A673 (cell line): ENCODE data around the gene OR2T4.

Experiments
- CTCF ChIP-seq: fragments of 300-800, 200-600 bp; sonication (generic); conservative IDR thresholded peaks from 2 replicates; pipeline ENCODE4 v1.5.1; 2017; ENCODE audit warnings: low read depth, mild to moderate bottlenecking, antibody characterized with exemption, low read length, moderate library complexity, mixed read lengths
- EZH2 ChIP-seq: fragments of 200-600 bp; sonication (generic); IDR thresholded peaks from 2 replicates; pipeline ENCODE4 v1.6.1; 2017; ENCODE audit warnings: borderline replicate concordance, low read depth, mild to moderate bottlenecking, mixed read lengths, antibody characterized with exemption, low read length; ENCODE audit not compliant: poor library complexity, severe bottlenecking

DNA sequence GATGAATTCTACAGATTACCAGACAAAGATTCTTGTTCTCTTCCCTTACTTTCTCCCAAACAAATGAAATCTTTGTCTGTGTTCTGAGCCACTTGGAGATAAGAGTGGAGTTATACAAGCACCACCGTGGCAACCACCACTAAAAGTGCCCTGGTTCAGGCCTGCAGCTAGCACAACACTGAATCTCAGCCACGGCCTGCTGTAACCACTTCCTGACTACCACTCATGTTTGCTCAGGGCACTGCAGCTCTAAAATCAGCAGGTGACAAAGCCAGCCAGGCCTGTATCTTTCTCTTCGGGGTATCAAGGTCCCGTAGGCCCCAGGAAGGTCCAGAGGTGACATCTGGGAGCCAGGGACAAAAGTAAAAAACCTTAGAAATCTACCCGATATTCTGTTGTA is 10.9 kb downstream of the OR2T4 start:
- no peak for TF ChIP-seq CTCF
- no peak for TF ChIP-seq EZH2
